CD4-positive, alpha-beta memory T cell (primary cell): ENCODE data around the gene SLC35F3. TPM values are rescaled to one million over a fixed set of nuclear protein-coding genes. Genes with fewer than 3 reads are reported as not detected.

ENCODE experiments used
- CTCF ChIA-PET: fragments of 350-600 bp; sonication (Branson Sonifier 250); formaldehyde crosslinking; loops from one replicate; lab custom pipeline; 2021; ENCODE audit warnings: inconsistent platforms; ENCODE audit not compliant: partially characterized antibody; lab: Charles Lee
- POLR2A ChIA-PET: fragments of 350-600 bp; sonication (Branson Sonifier 250); formaldehyde crosslinking; loops from one replicate; lab custom pipeline; 2021; ENCODE audit not compliant: partially characterized antibody; lab: Charles Lee
- DNase-seq, 5 donors: peaks; one replicate each; pipeline versions ENCODE4 v3.0.0 to v3.0.0-alpha.2; 2020 to 2022; ENCODE audit warnings: mixed read lengths in 1 of 5
- H3K27ac ChIP-seq: one replicate; pipeline ENCODE4 v1.7.0; 2013; ENCODE audit warnings: low read depth, low read length
- H3K27me3 ChIP-seq: 2 replicates; pipeline ENCODE4 v1.7.0; 2013; ENCODE audit warnings: mild to moderate bottlenecking, low read length, moderate library complexity; ENCODE audit not compliant: insufficient read depth
- H3K36me3 ChIP-seq: 2 replicates; pipeline ENCODE4 v1.7.0; 2013; ENCODE audit warnings: mild to moderate bottlenecking, low read length, moderate library complexity; ENCODE audit not compliant: insufficient read depth
- H3K4me1 ChIP-seq: 2 replicates; pipeline ENCODE4 v1.7.0; 2013; ENCODE audit warnings: mild to moderate bottlenecking, low read length, moderate library complexity; ENCODE audit not compliant: insufficient read depth
- H3K4me3 ChIP-seq, 2 donors: one replicate each; pipeline ENCODE4 v1.7.0; 2013; ENCODE audit warnings: low read length in 2 of 2, mild to moderate bottlenecking in 1 of 2
- H3K9me3 ChIP-seq, 2 donors: one replicate each; pipeline ENCODE4 v1.7.0; 2013; ENCODE audit warnings: low read length in 2 of 2, control low read depth in 1 of 2; ENCODE audit not compliant: control insufficient read depth in 1 of 2
- H3K27ac Mint-ChIP-seq, 7 donors: one replicate each; pipeline ENCODE4 v1.8.0; 2020 to 2021; ENCODE audit warnings: mixed read lengths in 7 of 7, mild to moderate bottlenecking in 6 of 7, inconsistent platforms in 3 of 7, moderate library complexity in 3 of 7
- H3K27me3 Mint-ChIP-seq, 2 donors: one replicate each; pipeline ENCODE4 v1.8.0; 2020 to 2021; ENCODE audit warnings: mixed read lengths in 2 of 2
- H3K36me3 Mint-ChIP-seq, 2 donors: one replicate each; pipeline ENCODE4 v1.8.0; 2020 to 2021; ENCODE audit warnings: mixed read lengths in 2 of 2, inconsistent platforms in 1 of 2, mild to moderate bottlenecking in 1 of 2
- H3K4me1 Mint-ChIP-seq, 4 donors: one replicate each; pipeline ENCODE4 v1.8.0; 2020 to 2021; ENCODE audit warnings: mixed read lengths in 4 of 4, mild to moderate bottlenecking in 1 of 4
- H3K4me3 Mint-ChIP-seq, 8 donors: one replicate each; pipeline ENCODE4 v1.8.0; 2020 to 2021; ENCODE audit warnings: mixed read lengths in 8 of 8, mild to moderate bottlenecking in 7 of 8, moderate library complexity in 6 of 8, inconsistent platforms in 3 of 8
- H3K9me3 Mint-ChIP-seq, 8 donors: one replicate each; pipeline ENCODE4 v1.8.0; 2020 to 2021; ENCODE audit warnings: mixed read lengths in 8 of 8, mild to moderate bottlenecking in 5 of 8, inconsistent platforms in 3 of 8, moderate library complexity in 1 of 8
- intact Hi-C: fragments of 100-400 bp; cut with micrococcal nuclease; formaldehyde crosslinking; loops from one replicate; pipeline ENCODE4 v1.15.1; 2023
- polyA plus RNA-seq, 2 donors: library from polyadenylated mRNA; unstranded; fragments of 300-500 nt; fragmentation: Illumina TruSeq; gene quantifications; one replicate each; pipeline ENCODE4 v1.2.3, GENCODE V29; 2021
- total RNA-seq, 2 experiments: library from RNA; stranded (reverse); gene quantifications; one replicate each; pipeline ENCODE4 v1.2.3, GENCODE V29; 2021

The SLC35F3 gene
- total and polyA plus RNA-seq, 4 experiments from 2014 or later, result 0.12 to 0.84 TPM; not detected in 2

DNA sequence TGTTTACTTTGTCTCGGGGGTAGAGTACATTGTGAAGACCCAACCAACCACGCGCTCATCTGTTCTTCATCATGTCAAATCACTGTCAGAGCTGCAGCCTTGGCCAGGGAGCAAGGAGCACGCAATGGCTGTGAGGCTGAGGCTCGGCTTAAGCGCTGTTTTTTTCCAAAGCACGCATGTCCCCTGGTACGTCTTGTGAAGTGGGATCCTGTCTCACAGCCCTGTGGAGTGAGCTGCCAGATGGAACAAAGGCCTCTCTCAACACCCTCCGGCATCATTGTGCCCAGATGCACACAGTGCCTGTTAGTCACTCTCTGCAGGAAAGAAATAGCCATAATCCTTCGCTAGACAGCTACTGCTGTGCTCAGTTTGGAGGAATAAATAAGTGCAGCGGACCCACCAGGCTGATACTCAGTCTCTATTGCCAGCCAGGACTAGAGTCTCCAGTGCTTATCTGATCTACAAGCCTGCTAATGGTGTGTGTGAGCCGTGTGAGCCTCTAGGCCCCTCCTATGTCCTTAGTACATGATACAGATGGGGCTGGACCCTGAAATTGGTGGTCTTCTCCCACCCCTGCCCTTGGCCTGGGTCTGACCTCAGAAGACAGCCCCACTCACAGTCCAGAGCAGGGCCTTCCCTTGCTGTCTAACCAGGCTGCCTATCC, 377.5 kb downstream of the SLC35F3 start:
- intact Hi-C loops, result no loop called here
- H3K27ac ChIP-seq, result no peak overlapping the region
- Mint-ChIP-seq H3K27ac (no peak overlapping the region), H3K9me3 (no peaks in the 10 kb centered on the region), H3K4me1 (no peaks in the 10 kb centered on the region), H3K36me3 (no peaks in the 10 kb centered on the region), H3K27me3 (peaks cover 0 to 16% of the 10 kb centered on the region in 2 donors), H3K4me3 (no peak overlapping the region)
- no peak overlapping the region for H3K4me3 ChIP-seq
- H3K4me1 ChIP-seq, result no peaks in the 10 kb centered on the region
- H3K36me3 ChIP-seq, result no peaks in the 10 kb centered on the region
- CTCF ChIA-PET, result interaction anchor here (0.7 kb wide), 1 partner anchor 28 kb away, joined by 3 read pairs; no protein-coding TSS in a partner anchor
- no peaks in the 10 kb centered on the region for H3K27me3 ChIP-seq
- POLR2A ChIA-PET, result no interaction called here
- no peak for DNase-seq
- H3K9me3 ChIP-seq, result no peaks in the 10 kb centered on the region

DNA sequence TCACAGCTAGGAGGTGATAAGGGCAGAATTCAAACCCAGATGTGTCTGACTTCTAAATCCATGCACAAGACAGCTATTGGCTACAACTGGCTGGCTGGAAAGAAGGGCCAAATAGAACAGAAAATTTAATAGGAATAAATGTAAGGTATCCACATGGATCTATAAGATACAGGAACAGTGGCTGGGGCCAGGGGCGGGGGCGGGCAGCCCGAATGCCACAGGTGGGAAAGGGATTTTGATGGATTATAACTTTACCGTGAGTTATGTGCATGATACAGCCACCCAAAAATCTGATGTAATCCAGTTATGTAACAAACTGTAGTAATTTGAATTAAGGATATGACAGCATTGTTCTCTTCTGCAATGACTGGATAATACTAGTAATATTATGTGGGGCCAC, 381.7 kb downstream of the SLC35F3 start:
- H3K4me3 Mint-ChIP-seq, result no peak overlapping the region
- ChIA-PET POLR2A (no interaction called here), CTCF (interaction anchor here (4.8 kb wide), 1 partner anchor 23 kb away, joined by 25 read pairs; no protein-coding TSS in a partner anchor)
- H3K27ac Mint-ChIP-seq, result no peak overlapping the region
- H3K9me3 ChIP-seq, result no peaks in the 10 kb centered on the region
- intact Hi-C loops, result no loop called here
- DNase-seq, result no peak
- peaks cover 0 to 7% of the 10 kb centered on the region in 2 donors for H3K36me3 Mint-ChIP-seq
- peaks cover 0 to 18% (median 9%) of the 10 kb centered on the region in 8 donors for H3K9me3 Mint-ChIP-seq
- H3K27me3 ChIP-seq, result no peaks in the 10 kb centered on the region
- no peaks in the 10 kb centered on the region for H3K36me3 ChIP-seq
- H3K4me3 ChIP-seq, result no peak overlapping the region
- no peak overlapping the region for H3K27ac ChIP-seq
- H3K27me3 Mint-ChIP-seq, result peaks cover 2 to 16% of the 10 kb centered on the region in 2 donors
- H3K4me1 Mint-ChIP-seq, result no peaks in the 10 kb centered on the region
- no peaks in the 10 kb centered on the region for H3K4me1 ChIP-seq

- Histone ChIP-seq H3K27me3 (no peaks in the 10 kb centered on the region), H3K27ac (no peak overlapping the region), H3K36me3 (no peaks in the 10 kb centered on the region), H3K4me1 (no peaks in the 10 kb centered on the region), H3K4me3 (no peak overlapping the region), H3K9me3 (no peaks in the 10 kb centered on the region)
- ChIA-PET CTCF (no interaction called here), POLR2A (no interaction called here)
- Mint-ChIP-seq H3K36me3 (peaks cover 0 to 7% of the 10 kb centered on the region in 2 donors), H3K4me3 (no peak overlapping the region), H3K27ac (no peak overlapping the region), H3K27me3 (peaks cover 2 to 16% of the 10 kb centered on the region in 2 donors), H3K4me1 (no peaks in the 10 kb centered on the region), H3K9me3 (peaks cover 0 to 18% (median 9%) of the 10 kb centered on the region in 8 donors)
- no peak for DNase-seq
- intact Hi-C loops, result no loop called here
Observed at GRCh38 chr1:234288946-234289345, 384.5 kb downstream of the SLC35F3 start.

DNA sequence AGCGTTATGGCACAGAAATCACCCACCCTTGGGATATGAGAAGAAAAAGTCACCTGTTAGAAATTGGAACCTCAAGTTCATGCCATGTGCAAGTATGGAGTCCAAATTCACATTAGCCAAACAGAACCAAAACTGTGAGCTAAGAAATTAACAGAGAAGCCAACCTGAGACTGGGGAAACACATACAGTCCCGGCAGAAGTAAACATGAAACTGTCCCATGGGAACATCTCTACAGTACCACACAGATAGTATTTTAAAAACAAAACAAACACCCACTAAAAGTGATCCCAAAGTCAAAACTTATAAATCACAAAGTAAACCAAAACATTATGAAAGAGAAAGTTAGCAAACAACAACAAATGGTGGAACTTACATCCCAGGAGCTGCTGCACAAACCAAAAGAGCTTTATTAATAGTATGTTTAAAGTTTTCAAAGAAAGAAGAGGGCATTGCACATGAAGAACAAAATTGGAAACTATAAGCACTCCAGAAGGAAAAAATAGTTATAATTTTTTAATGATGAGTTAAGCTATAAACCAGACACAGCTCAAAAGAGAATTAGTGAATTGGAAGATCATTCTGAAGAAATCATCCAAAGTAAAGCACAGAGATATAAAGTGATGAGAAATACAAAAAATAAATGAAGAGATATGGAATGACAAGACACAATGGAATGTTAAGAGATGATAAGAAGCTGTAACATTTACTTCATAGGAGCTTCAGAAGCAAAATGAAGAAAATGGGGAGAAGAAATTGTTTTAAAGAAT, 385.2 kb downstream of the SLC35F3 start:
- Mint-ChIP-seq H3K36me3 (peaks cover 0 to 7% of the 10 kb centered on the region in 2 donors), H3K27me3 (peaks cover 2 to 13% of the 10 kb centered on the region in 2 donors), H3K4me1 (no peaks in the 10 kb centered on the region), H3K4me3 (no peak overlapping the region), H3K27ac (no peak overlapping the region), H3K9me3 (peaks cover 0 to 18% (median 9%) of the 10 kb centered on the region in 8 donors)
- Histone ChIP-seq H3K4me3 (no peak overlapping the region), H3K27me3 (no peaks in the 10 kb centered on the region), H3K4me1 (no peaks in the 10 kb centered on the region), H3K36me3 (no peaks in the 10 kb centered on the region), H3K27ac (no peak overlapping the region), H3K9me3 (no peaks in the 10 kb centered on the region)
- intact Hi-C loops, result no loop called here
- ChIA-PET CTCF (interaction anchor here (1.2 kb wide), 1 partner anchor 20 kb away, joined by 7 read pairs; no protein-coding TSS in a partner anchor), POLR2A (no interaction called here)
- no peak for DNase-seq

DNA sequence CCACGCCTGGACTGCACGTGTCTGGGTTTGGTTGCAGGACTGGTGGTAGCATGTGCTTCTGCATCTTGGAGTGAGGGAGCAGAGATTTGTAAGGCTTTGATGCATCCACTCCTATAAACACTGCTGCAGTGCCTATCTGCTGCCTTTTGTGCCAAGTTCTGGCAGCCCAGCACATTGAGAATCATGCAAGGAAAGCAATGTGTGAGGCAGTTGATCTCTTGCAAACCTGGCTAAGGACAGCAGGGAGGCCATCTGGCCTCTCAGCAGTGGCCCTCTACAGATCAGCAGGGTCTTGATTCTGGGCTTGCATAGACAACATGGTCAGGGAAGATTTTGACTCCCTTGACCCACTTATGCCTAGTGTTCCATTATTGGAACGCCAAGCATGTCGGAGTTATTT, 387.5 kb downstream of the SLC35F3 start:
- H3K9me3 ChIP-seq, result no peaks in the 10 kb centered on the region
- H3K36me3 Mint-ChIP-seq, result peaks cover 0 to 7% of the 10 kb centered on the region in 2 donors
- peaks cover 2 to 16% of the 10 kb centered on the region in 2 donors for H3K27me3 Mint-ChIP-seq
- H3K27ac ChIP-seq, result no peak overlapping the region
- peaks cover 0 to 18% (median 9%) of the 10 kb centered on the region in 8 donors for H3K9me3 Mint-ChIP-seq
- no peak overlapping the region for H3K4me3 Mint-ChIP-seq
- no peaks in the 10 kb centered on the region for H3K36me3 ChIP-seq
- intact Hi-C loops, result no loop called here
- H3K4me1 Mint-ChIP-seq, result no peaks in the 10 kb centered on the region
- no peak overlapping the region for H3K4me3 ChIP-seq
- no peaks in the 10 kb centered on the region for H3K27me3 ChIP-seq
- DNase-seq, result no peak
- ChIA-PET CTCF (no interaction called here), POLR2A (no interaction called here)
- no peaks in the 10 kb centered on the region for H3K4me1 ChIP-seq
- no peak overlapping the region for H3K27ac Mint-ChIP-seq

GRCh38 chr1:234292548-234292947, 388.1 kb downstream of the SLC35F3 start:
- Mint-ChIP-seq H3K9me3 (peaks cover 0 to 18% (median 9%) of the 10 kb centered on the region in 8 donors), H3K4me1 (no peaks in the 10 kb centered on the region), H3K36me3 (peaks cover 0 to 7% of the 10 kb centered on the region in 2 donors), H3K4me3 (no peak overlapping the region), H3K27me3 (peaks cover 2 to 16% of the 10 kb centered on the region in 2 donors), H3K27ac (no peak overlapping the region)
- no peaks in the 10 kb centered on the region for H3K9me3 ChIP-seq
- no peak overlapping the region for H3K27ac ChIP-seq
- ChIA-PET POLR2A (no interaction called here), CTCF (interaction anchor here (4.2 kb wide), 1 partner anchor 17 kb away, joined by 19 read pairs; no protein-coding TSS in a partner anchor)
- DNase-seq, result no peak
- H3K36me3 ChIP-seq, result no peaks in the 10 kb centered on the region
- intact Hi-C loops, result no loop called here
- H3K27me3 ChIP-seq, result no peaks in the 10 kb centered on the region
- no peaks in the 10 kb centered on the region for H3K4me1 ChIP-seq
- H3K4me3 ChIP-seq, result no peak overlapping the region

DNA sequence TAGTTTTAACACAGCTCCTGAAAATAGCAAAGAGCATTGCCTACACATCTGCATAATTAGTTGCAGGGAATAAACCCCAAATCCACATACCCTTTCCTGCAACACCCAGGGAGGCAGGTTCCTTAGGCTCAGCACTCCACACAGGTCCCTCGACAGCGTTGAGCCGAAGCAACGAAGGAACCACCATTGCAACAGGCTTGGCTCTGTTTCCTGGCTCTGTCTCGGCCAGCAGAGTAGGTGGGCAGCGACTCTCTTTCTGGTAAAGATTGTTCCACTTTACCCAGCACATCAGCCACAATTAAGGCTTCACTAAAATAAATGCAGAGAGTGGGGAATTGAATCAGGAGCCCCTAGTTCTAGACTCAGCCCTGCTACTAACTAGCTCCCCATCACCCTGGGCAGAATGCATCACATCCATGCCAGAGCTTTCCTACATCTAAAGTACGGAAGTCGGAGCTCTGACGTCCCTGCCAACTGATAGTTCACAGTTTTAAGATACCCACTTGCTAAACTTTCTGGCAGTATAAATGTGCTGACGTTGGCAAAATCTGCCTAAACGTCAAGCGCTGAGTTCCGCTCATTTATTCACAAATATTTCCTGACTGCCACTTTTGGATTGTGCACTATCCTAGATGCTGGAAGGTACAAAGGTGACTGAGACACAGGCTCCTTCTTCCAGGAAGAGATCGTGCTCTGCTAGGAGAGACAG, 389.8 kb downstream of the SLC35F3 start:
- H3K27me3 Mint-ChIP-seq, result peaks cover 2 to 14% of the 10 kb centered on the region in 2 donors
- DNase-seq, result no peak

More for the DNA sequence above, 389.8 kb downstream of the SLC35F3 start:
- no peak overlapping the region for H3K4me3 ChIP-seq
- H3K27me3 ChIP-seq, result no peaks in the 10 kb centered on the region
- H3K36me3 ChIP-seq, result no peaks in the 10 kb centered on the region
- no peak overlapping the region for H3K27ac ChIP-seq
- Mint-ChIP-seq H3K4me1 (no peaks in the 10 kb centered on the region), H3K36me3 (peaks cover 0 to 7% of the 10 kb centered on the region in 2 donors), H3K4me3 (no peak overlapping the region), H3K9me3 (peaks cover 0 to 15% (median 9%) of the 10 kb centered on the region in 8 donors), H3K27ac (no peak overlapping the region)
- no peaks in the 10 kb centered on the region for H3K9me3 ChIP-seq
- intact Hi-C loops, result no loop called here
- CTCF ChIA-PET, result interaction anchor here (1.2 to 4.2 kb wide), 3 partner anchors 13 to 18 kb away, joined by 3 to 19 read pairs (median 3); no protein-coding TSS in a partner anchor
- POLR2A ChIA-PET, result no interaction called here
- no peaks in the 10 kb centered on the region for H3K4me1 ChIP-seq
